H9 (cell line): ENCODE measurements around the gene FOXQ1. TPM values are rescaled to one million over a fixed set of nuclear protein-coding genes. Genes with fewer than 3 reads are reported as not detected.

Source experiments
- DNase-seq: peaks from one replicate; pipeline ENCODE4 v3.0.0-alpha.2; 2017
- H2AFZ ChIP-seq: one replicate; pipeline ENCODE4 v1.6.1; 2013; ENCODE audit warnings: mild to moderate bottlenecking, low read length, control low read depth, moderate library complexity
- H2AK5ac ChIP-seq: 2 replicates; pipeline ENCODE4 v1.6.1; 2013; ENCODE audit warnings: low read length, control low read depth, mixed read lengths; ENCODE audit not compliant: insufficient read length
- H2BK120ac ChIP-seq: one replicate; pipeline ENCODE4 v1.6.1; 2013; ENCODE audit warnings: low read depth, mild to moderate bottlenecking, low read length, control low read depth, inconsistent platforms; ENCODE audit not compliant: poor library complexity, severe bottlenecking
- H2BK12ac ChIP-seq: 2 replicates; pipeline ENCODE4 v1.6.1; 2013; ENCODE audit warnings: low read length, control low read depth, mixed read lengths, low read depth; ENCODE audit not compliant: insufficient read length
- H2BK15ac ChIP-seq: 2 replicates; pipeline ENCODE4 v1.6.1; 2013; ENCODE audit warnings: low read depth, low read length, control low read depth
- H2BK20ac ChIP-seq: one replicate; pipeline ENCODE4 v1.6.1; 2013; ENCODE audit warnings: low read depth, mild to moderate bottlenecking, low read length, control low read depth, inconsistent platforms; ENCODE audit not compliant: poor library complexity, severe bottlenecking
- H2BK5ac ChIP-seq: 2 replicates; pipeline ENCODE4 v1.6.1; 2013; ENCODE audit warnings: low read length, control low read depth, mixed read lengths; ENCODE audit not compliant: insufficient read length
- H3K14ac ChIP-seq: 2 replicates; pipeline ENCODE4 v1.6.1; 2013; ENCODE audit warnings: low read length, control low read depth; ENCODE audit not compliant: insufficient read depth
- H3K18ac ChIP-seq: 2 replicates; pipeline ENCODE4 v1.6.1; 2013; ENCODE audit warnings: low read depth, mild to moderate bottlenecking, mixed read lengths, low read length, control low read depth; ENCODE audit not compliant: insufficient read length
- H3K23ac ChIP-seq: 2 replicates; pipeline ENCODE4 v1.6.1; 2013; ENCODE audit warnings: low read length, control low read depth, mixed read lengths, low read depth; ENCODE audit not compliant: insufficient read length
- H3K23me2 ChIP-seq: 2 replicates; pipeline ENCODE4 v1.6.1; 2013; ENCODE audit warnings: low read depth, mild to moderate bottlenecking, mixed read lengths, low read length, control low read depth; ENCODE audit not compliant: insufficient read length, poor library complexity, severe bottlenecking
- H3K27ac ChIP-seq: 2 replicates; pipeline ENCODE4 v1.5.1; 2013; ENCODE audit warnings: low read length, control low read depth, mixed read lengths, low read depth; ENCODE audit not compliant: insufficient read length
- H3K27me3 ChIP-seq: 2 replicates; pipeline ENCODE4 v1.6.1; 2013; ENCODE audit warnings: low read length, control low read depth, inconsistent platforms; ENCODE audit not compliant: insufficient read depth
- H3K4ac ChIP-seq: 2 replicates; pipeline ENCODE4 v1.6.1; 2013; ENCODE audit warnings: low read depth, mild to moderate bottlenecking, control low read depth, inconsistent platforms, low read length, moderate library complexity
- H3K4me1 ChIP-seq: 2 replicates; pipeline ENCODE4 v1.6.1; 2013; ENCODE audit warnings: low read length, control low read depth, inconsistent platforms; ENCODE audit not compliant: insufficient read depth
- H3K4me2 ChIP-seq: 2 replicates; pipeline ENCODE4 v1.6.1; 2013; ENCODE audit warnings: low read length, control low read depth, mixed read lengths; ENCODE audit not compliant: insufficient read length, insufficient read depth
- H3K56ac ChIP-seq: 2 replicates; pipeline ENCODE4 v1.6.1; 2013; ENCODE audit warnings: low read depth, mild to moderate bottlenecking, mixed read lengths, low read length, control low read depth; ENCODE audit not compliant: insufficient read length
- H3K79me1 ChIP-seq: 2 replicates; pipeline ENCODE4 v1.6.1; 2013; ENCODE audit warnings: low read depth, mild to moderate bottlenecking, moderate library complexity, low read length, control low read depth, inconsistent platforms; ENCODE audit not compliant: insufficient read depth, poor library complexity, severe bottlenecking
- H3K79me2 ChIP-seq: 2 replicates; pipeline ENCODE4 v1.6.1; 2013; ENCODE audit warnings: low read length, control low read depth, inconsistent platforms; ENCODE audit not compliant: insufficient read depth
- H3K9ac ChIP-seq: 2 replicates; pipeline ENCODE4 v1.6.1; 2013; ENCODE audit warnings: low read length, control low read depth, mixed read lengths; ENCODE audit not compliant: insufficient read length; ENCODE audit errors: extremely low read depth
- H3K9me3 ChIP-seq: one replicate; pipeline ENCODE4 v1.6.1; 2013; ENCODE audit warnings: low read depth, low read length, inconsistent platforms; ENCODE audit not compliant: control insufficient read depth
- H3T11ph ChIP-seq: one replicate; pipeline ENCODE4 v1.6.1; 2013; ENCODE audit warnings: mild to moderate bottlenecking, low read length, control low read depth, inconsistent platforms
- H4K20me1 ChIP-seq: one replicate; pipeline ENCODE4 v1.6.1; 2013; ENCODE audit not compliant: control insufficient read depth, insufficient read length, insufficient read depth
- H4K5ac ChIP-seq: 2 replicates; pipeline ENCODE4 v1.6.1; 2013; ENCODE audit warnings: low read depth, mild to moderate bottlenecking, mixed read lengths, low read length, control low read depth; ENCODE audit not compliant: insufficient read length
- H4K8ac ChIP-seq: replicated peaks from 2 replicates; pipeline ENCODE4 v1.6.1; 2013; ENCODE audit warnings: low read length, control low read depth, mixed read lengths, low read depth; ENCODE audit not compliant: insufficient read length
- H4K91ac ChIP-seq: 2 replicates; pipeline ENCODE4 v1.6.1; 2013; ENCODE audit warnings: low read depth, mild to moderate bottlenecking, moderate library complexity, mixed read lengths, low read length, control low read depth; ENCODE audit not compliant: insufficient read length
- H3K27ac Mint-ChIP-seq, 3 experiments: 2 replicates in 2 of 3; 3 replicates in 1 of 3; pipeline ENCODE4 v1.8.0; 2020 to 2021; ENCODE audit warnings: mixed read lengths in 3 of 3, mild to moderate bottlenecking in 1 of 3, moderate library complexity in 1 of 3
- H3K27me3 Mint-ChIP-seq: 2 replicates; pipeline ENCODE4 v1.8.0; 2021; ENCODE audit warnings: low read depth, mild to moderate bottlenecking, moderate library complexity, mixed read lengths
- H3K36me3 Mint-ChIP-seq, 3 experiments: 2 replicates in 2 of 3; 3 replicates in 1 of 3; pipeline ENCODE4 v1.8.0; 2020 to 2021; ENCODE audit warnings: low read depth in 3 of 3, mixed read lengths in 3 of 3; ENCODE audit not compliant: insufficient read depth in 1 of 3
- H3K4me1 Mint-ChIP-seq, 2 experiments: 2 replicates each; pipeline ENCODE4 v1.8.0; 2020; ENCODE audit warnings: mixed read lengths in 2 of 2
- H3K4me3 Mint-ChIP-seq, 2 experiments: 2 replicates in 1 of 2; 3 replicates in 1 of 2; pipeline ENCODE4 v1.8.0; 2020 to 2021; ENCODE audit warnings: mild to moderate bottlenecking in 2 of 2, mixed read lengths in 2 of 2, moderate library complexity in 1 of 2
- H3K9me3 Mint-ChIP-seq, 2 experiments: 2 replicates in 1 of 2; 3 replicates in 1 of 2; pipeline ENCODE4 v1.8.0; 2020; ENCODE audit warnings: mild to moderate bottlenecking in 2 of 2, mixed read lengths in 2 of 2, moderate library complexity in 1 of 2
- WGBS: extraction: QIAGEN DNeasy Blood & Tissue Kit; methylation state at CpG from one replicate; pipeline ENCODE4 v1.1.7; 2013; ENCODE audit warnings: missing lambda C conversion rate, low lambda C conversion rate, mixed read lengths; ENCODE audit not compliant: insufficient read length; ENCODE audit errors: extremely low coverage; 5-methylcytosine and 5-hydroxymethylcytosine counted together
- total RNA-seq: library from RNA; stranded (reverse); gene quantifications from 2 replicates; pipeline ENCODE4 v1.2.1, GENCODE V29; 2021
- TF ChIP-seq, protein P1 (sequence below): fragments of 200-600 bp; sonication (generic); conservative IDR thresholded peaks from 3 replicates; pipeline ENCODE4 v1.8.0; 2021; ENCODE audit warnings: antibody characterized with exemption, mild to moderate bottlenecking

FOXQ1 gene
- total RNA-seq, 1 experiment from 2014 or later, result 0.15 TPM

DNA sequence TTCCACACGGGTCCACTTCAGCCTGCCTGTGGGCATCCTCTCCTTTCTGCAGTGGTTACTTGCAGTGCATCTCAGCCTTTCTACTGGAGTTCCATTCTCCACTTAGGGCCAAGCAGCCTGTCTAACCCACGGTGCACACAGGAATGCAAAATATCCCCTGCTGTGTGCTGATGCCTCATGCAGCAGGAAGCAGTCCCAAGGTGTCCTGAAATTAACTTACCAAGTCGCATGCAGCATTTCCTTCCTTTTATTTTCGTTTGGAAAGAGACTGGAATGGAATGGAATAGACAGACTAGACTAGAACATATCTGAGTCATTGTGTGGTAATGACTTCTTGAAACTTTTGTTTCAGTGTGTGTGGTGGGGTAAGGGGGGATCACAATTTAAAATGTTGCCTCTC is 25.9 kb upstream of the FOXQ1 start:
- no peak overlapping the region for H2BK5ac ChIP-seq
- no peak overlapping the region for H2AFZ ChIP-seq
- Mint-ChIP-seq H3K27me3 (peaks cover 19% of the 10 kb centered on the region), H3K4me3 (no peak overlapping the region), H3K4me1 (peaks cover 2 to 9% of the 10 kb centered on the region in 2 experiments; a peak in 2 of 4 replicates), H3K9me3 (no peaks in the 10 kb centered on the region; a peak in 1 of 5 replicates), H3K27ac (no peak overlapping the region), H3K36me3 (no peaks in the 10 kb centered on the region; a peak in 1 of 7 replicates)
- no peaks in the 10 kb centered on the region for H3K27me3 ChIP-seq
- no peak overlapping the region for H2BK120ac ChIP-seq
- H2BK12ac ChIP-seq, result no peak overlapping the region
- H4K5ac ChIP-seq, result no peak overlapping the region
- no peaks in the 10 kb centered on the region for H3K79me2 ChIP-seq
- no peak overlapping the region for H3K4me2 ChIP-seq
- H2BK20ac ChIP-seq, result no peak overlapping the region
- H3K18ac ChIP-seq, result no peak overlapping the region
- H3K27ac ChIP-seq, result no peak overlapping the region
- H3T11ph ChIP-seq, result no peak overlapping the region
- peaks cover 4% of the 10 kb centered on the region; the same call in 1 of the 2 replicates for H3K4me1 ChIP-seq
- no peaks in the 10 kb centered on the region for H4K20me1 ChIP-seq
- no peak overlapping the region for H2AK5ac ChIP-seq
- DNase-seq, result no peak
- H3K56ac ChIP-seq, result no peak overlapping the region
- no peak overlapping the region for H4K91ac ChIP-seq
- no CpG with 5 or more reads among the region's 4 CpGs for WGBS
- TF ChIP-seq, protein P1, sequence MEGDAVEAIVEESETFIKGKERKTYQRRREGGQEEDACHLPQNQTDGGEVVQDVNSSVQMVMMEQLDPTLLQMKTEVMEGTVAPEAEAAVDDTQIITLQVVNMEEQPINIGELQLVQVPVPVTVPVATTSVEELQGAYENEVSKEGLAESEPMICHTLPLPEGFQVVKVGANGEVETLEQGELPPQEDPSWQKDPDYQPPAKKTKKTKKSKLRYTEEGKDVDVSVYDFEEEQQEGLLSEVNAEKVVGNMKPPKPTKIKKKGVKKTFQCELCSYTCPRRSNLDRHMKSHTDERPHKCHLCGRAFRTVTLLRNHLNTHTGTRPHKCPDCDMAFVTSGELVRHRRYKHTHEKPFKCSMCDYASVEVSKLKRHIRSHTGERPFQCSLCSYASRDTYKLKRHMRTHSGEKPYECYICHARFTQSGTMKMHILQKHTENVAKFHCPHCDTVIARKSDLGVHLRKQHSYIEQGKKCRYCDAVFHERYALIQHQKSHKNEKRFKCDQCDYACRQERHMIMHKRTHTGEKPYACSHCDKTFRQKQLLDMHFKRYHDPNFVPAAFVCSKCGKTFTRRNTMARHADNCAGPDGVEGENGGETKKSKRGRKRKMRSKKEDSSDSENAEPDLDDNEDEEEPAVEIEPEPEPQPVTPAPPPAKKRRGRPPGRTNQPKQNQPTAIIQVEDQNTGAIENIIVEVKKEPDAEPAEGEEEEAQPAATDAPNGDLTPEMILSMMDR, result no peak
- H3K23ac ChIP-seq, result no peak overlapping the region
- no peaks in the 10 kb centered on the region for H3K23me2 ChIP-seq
- H3K4ac ChIP-seq, result no peak overlapping the region
- H3K9me3 ChIP-seq, result no peaks in the 10 kb centered on the region
- H3K79me1 ChIP-seq, result no peaks in the 10 kb centered on the region
- no peak overlapping the region for H2BK15ac ChIP-seq
- H3K9ac ChIP-seq, result no peak overlapping the region
- no peak overlapping the region for H3K14ac ChIP-seq
- H4K8ac ChIP-seq, result no peak overlapping the region
